K562 (cell line): Measurements from ENCODE around the gene MMP19. TPM values are rescaled to one million over a fixed set of nuclear protein-coding genes. Genes with fewer than 3 reads are reported as not detected.

Experiments used
- ATAC-seq: fragments of 200-7000 bp; cut with Tn5 transposase; 3 replicates; pipeline ENCODE4 v1.9.1; 2020; ENCODE audit warnings: moderate library complexity
- BruUV-seq: library from RNA; stranded (reverse); fragments of 400-500 nt; replicated peaks from 2 replicates; lab custom pipeline; 2021; lab: Mats Ljungman, UMichigan
- CTCF ChIA-PET: fragments of 300-600 bp; formaldehyde crosslinking; extraction: SDS; loops from one replicate; lab custom pipeline; 2021; ENCODE audit warnings: low intra/inter-chr PET ratio; lab: Yijun Ruan, JAX
- POLR2A ChIA-PET: fragments of 300-600, 350-650 bp; sonication (Branson Sonifier 250); formaldehyde crosslinking; extraction: SDS; loops from one replicate; lab custom pipeline; 2021; ENCODE audit warnings: antibody characterized with exemption, inconsistent platforms; lab: Yijun Ruan, JAX
- DNase-seq, 4 experiments: peaks; one replicate each; pipeline versions ENCODE4 v3.0.0 to v3.0.0-alpha.2; 2011 to 2018; ENCODE audit warnings: low spot score in 3 of 4, mixed read lengths in 3 of 4; ENCODE audit errors: extremely low read depth in 1 of 4
- FAIRE-seq: peaks from 2 replicates; lab custom pipeline; 2011; peaks lifted over from hg19 to GRCh38; lab: Jason Lieb, UNC
- H2AFZ ChIP-seq: 2 replicates; pipeline ENCODE4 v1.6.0; 2011; ENCODE audit warnings: low read depth, low read length, control low read depth, inconsistent platforms
- H3K27ac ChIP-seq: fragments of 200-600 bp; 3 replicates; pipeline ENCODE4 v1.8.0; 2011; ENCODE audit warnings: low read depth, mild to moderate bottlenecking, control low read depth, inconsistent platforms, low read length, moderate library complexity, mixed read lengths; ENCODE audit errors: extremely low read depth
- H3K27me3 ChIP-seq, 2 experiments: fragments of 300-600 bp in 1 of 2; 2 replicates in 1 of 2; 3 replicates in 1 of 2; pipeline versions ENCODE4 v1.6.0 to v1.8.0; 2011; ENCODE audit warnings: inconsistent platforms in 2 of 2, low read length in 2 of 2, mild to moderate bottlenecking in 1 of 2, mixed read lengths in 1 of 2, moderate library complexity in 1 of 2; ENCODE audit not compliant: control insufficient read depth in 2 of 2, insufficient read depth in 2 of 2
- H3K36me3 ChIP-seq: fragments of 300-600 bp; 3 replicates; pipeline ENCODE4 v1.8.0; 2011; ENCODE audit warnings: mild to moderate bottlenecking, low read length, inconsistent platforms; ENCODE audit not compliant: control insufficient read depth, insufficient read depth
- H3K4me1 ChIP-seq, 2 experiments: fragments of 200-600 bp in 1 of 2; replicated peaks in 1 of 2; 2 replicates in 1 of 2; 3 replicates in 1 of 2; pipeline versions ENCODE4 v1.5.1 to v1.8.0; 2011; ENCODE audit warnings: inconsistent platforms in 2 of 2, low read length in 2 of 2, mild to moderate bottlenecking in 1 of 2, mixed read lengths in 1 of 2, moderate library complexity in 1 of 2; ENCODE audit not compliant: control insufficient read depth in 2 of 2, insufficient read depth in 2 of 2
- H3K4me2 ChIP-seq: 2 replicates; pipeline ENCODE4 v1.6.1; 2011; ENCODE audit warnings: low read length, control low read depth, inconsistent platforms, mixed read lengths; ENCODE audit not compliant: insufficient read depth
- H3K4me3 ChIP-seq: fragments of 200-600 bp; sonication (generic), shearing (Covaris generic); 2 replicates; pipeline ENCODE4 v1.5.1; 2016; ENCODE audit warnings: control low read depth, inconsistent platforms
- H3K79me2 ChIP-seq: fragments of 200-600 bp; 3 replicates; pipeline ENCODE4 v1.8.0; 2011; ENCODE audit warnings: low read length, inconsistent platforms; ENCODE audit not compliant: control insufficient read depth, insufficient read depth
- H3K9ac ChIP-seq, 2 experiments: 2 replicates each; pipeline versions ENCODE4 v1.6.0 to v1.6.1; 2011; ENCODE audit warnings: low read depth in 2 of 2, low read length in 2 of 2, control low read depth in 1 of 2, inconsistent platforms in 1 of 2, mild to moderate bottlenecking in 1 of 2, mixed read lengths in 1 of 2; ENCODE audit not compliant: insufficient read depth in 1 of 2
- H3K9me1 ChIP-seq: one replicate; pipeline ENCODE4 v1.6.0; 2011; ENCODE audit warnings: inconsistent platforms, mild to moderate bottlenecking, low read length, moderate library complexity; ENCODE audit not compliant: control insufficient read depth, insufficient read depth
- H3K9me3 ChIP-seq: replicated peaks from 2 replicates; pipeline ENCODE4 v1.5.1; 2011; ENCODE audit warnings: low read depth, low read length, inconsistent platforms; ENCODE audit not compliant: control insufficient read depth, insufficient read depth
- H4K20me1 ChIP-seq: replicated peaks from 2 replicates; pipeline ENCODE4 v1.6.1; 2011; ENCODE audit warnings: low read length, inconsistent platforms, mixed read lengths; ENCODE audit not compliant: control insufficient read depth, insufficient read depth
- CHD2 ChIP-seq: IDR thresholded peaks from 2 replicates; pipeline ENCODE4 v1.6.1; 2011; ENCODE audit warnings: low read depth, low read length
- GABPB1 ChIP-seq: sonication (generic); formaldehyde crosslinking; IDR thresholded peaks from 2 replicates; pipeline ENCODE4 v1.8.0; 2022; ENCODE audit warnings: mild to moderate bottlenecking, missing genetic modification reagents
- RBM15 ChIP-seq: fragments of 200-400 bp; formaldehyde crosslinking; IDR thresholded peaks from 2 replicates; pipeline ENCODE4 v1.6.1; 2018; ENCODE audit warnings: mild to moderate bottlenecking, low read length, moderate library complexity; ENCODE audit not compliant: insufficient read depth
- REST ChIP-seq, 2 experiments: fragments of 450-650 bp; formaldehyde crosslinking in 1 of 2; IDR thresholded peaks; 2 replicates each; pipeline versions ENCODE4 v1.4.0 to v1.6.1; 2014 to 2020; ENCODE audit warnings: mild to moderate bottlenecking in 2 of 2, borderline replicate concordance in 1 of 2, low read depth in 1 of 2
- THAP12 ChIP-seq: fragments of 250-450 bp; sonication (Bioruptor Pico); IDR thresholded peaks from 2 replicates; pipeline ENCODE4 v1.9.0; 2021; ENCODE audit warnings: mild to moderate bottlenecking, inconsistent platforms
- ZNF217 ChIP-seq: sonication (generic); formaldehyde crosslinking; IDR thresholded peaks from 2 replicates; pipeline ENCODE4 v1.8.0; 2022; ENCODE audit warnings: mild to moderate bottlenecking, missing genetic modification reagents
- ZNF764 ChIP-seq: fragments of 250-450 bp; sonication (Bioruptor Pico); IDR thresholded peaks from 2 replicates; pipeline ENCODE4 v1.4.0; 2020; ENCODE audit warnings: low read depth, mild to moderate bottlenecking, moderate library complexity
- WGBS: fragments of 100-300 bp; shearing (Covaris generic); methylation state at CpG from one replicate; pipeline ENCODE4 v1.1.6; 2016; ENCODE audit warnings: low coverage, mixed read lengths; ENCODE audit not compliant: insufficient coverage; ENCODE audit errors: missing lambda C conversion rate; 5-methylcytosine and 5-hydroxymethylcytosine counted together
- in situ Hi-C: fragments of 300-500 bp; cut with MboI; formaldehyde crosslinking; loops from 4 replicates; pipeline ENCODE4 v1.15.0; 2018; ENCODE audit warnings: inconsistent platforms, mixed read lengths
- intact Hi-C: fragments of 100-400 bp; cut with micrococcal nuclease; formaldehyde crosslinking; loops from 2 replicates; pipeline ENCODE4 v1.14.2; 2022
- polyA plus RNA-seq, 8 experiments: library from polyadenylated mRNA; depleted of rRNA in 4 of 8; stranded (reverse) in 5 of 8; unstranded in 3 of 8; fragments of >200 nt; fragmentation: Nextera tagmentation in 2 of 8; fragmentation: Illumina TruSeq in 1 of 8; extraction: Ambion mirVana in 2 of 8; extraction: Trizol in 1 of 8; gene quantifications; 2 replicates each; pipeline versions ENCODE4 v1.2.1 to v1.2.3, GENCODE V29; 2011 to 2014; ENCODE audit warnings: inconsistent platforms in 1 of 8, missing spikeins in 1 of 8
- total RNA-seq, 7 experiments: library from RNA; depleted of rRNA in 6 of 7; stranded (reverse); fragments of >200 nt in 6 of 7; fragmentation: Illumina TruSeq in 2 of 7; extraction: Trizol in 2 of 7; gene quantifications; 2 replicates each; pipeline versions ENCODE4 v1.2.1 to v1.2.3, GENCODE V29; 2011 to 2021; ENCODE audit warnings: low replicate concordance in 1 of 7

MMP19 gene
- total and polyA plus RNA-seq, 9 of the 15 experiments (the other 6 are each of a cell fraction or from before 2014, with no cell fraction given): 0.14 to 1.6 (median 0.66) TPM

DNA sequence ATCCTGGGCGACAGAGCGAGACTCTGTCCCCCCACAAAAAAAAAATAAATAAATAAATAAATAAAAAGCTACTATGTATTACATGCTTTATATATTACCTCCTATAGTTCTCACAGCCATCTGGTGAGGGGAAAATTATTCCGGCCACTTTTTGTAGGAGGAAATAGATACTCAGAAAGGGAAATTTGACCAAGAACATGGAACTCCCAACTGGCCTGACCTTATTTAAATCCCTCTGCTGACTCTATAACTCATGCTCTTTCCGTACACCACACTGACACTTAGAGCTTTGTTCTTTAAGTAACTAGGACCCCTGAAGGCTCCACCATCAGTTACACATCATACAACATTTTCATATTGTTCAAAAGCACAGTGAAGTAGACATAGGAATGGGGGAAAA lies 2.2 kb upstream of the MMP19 start:
- no peak overlapping the region for H3K4me3 ChIP-seq
- intact Hi-C loops: no loop called here
- H3K27me3 ChIP-seq: no peaks in the 10 kb centered on the region
- no peaks in the 10 kb centered on the region for H3K36me3 ChIP-seq
- H3K9ac ChIP-seq: 0 out of 4 replicates have a peak overlapping the region, but pooled peaks of 1 of the 2 experiments have one; percentile 17
- DNase-seq (no peak), FAIRE-seq (no peak), ATAC-seq (no peak)
- no TSS peak for BruUV-seq
- in situ Hi-C loops: no loop called here
- H3K9me1 ChIP-seq: no peaks in the 10 kb centered on the region
- H3K27ac ChIP-seq: no peak overlapping the region
- ChIA-PET CTCF (no interaction called here), POLR2A (interaction anchor here (0.7 kb wide), 1 partner anchor 70 kb away, joined by 3 read pairs; no protein-coding TSS in a partner anchor)
- no peak overlapping the region for H3K4me2 ChIP-seq
- no peaks in the 10 kb centered on the region for H3K9me3 ChIP-seq
- peaks cover 3% of the 10 kb centered on the region; the same call in 1 of the 3 replicates for H3K79me2 ChIP-seq
- 88% methylated on average over 4 of the region's 4 CpGs for WGBS
- peaks cover 14 to 30% of the 10 kb centered on the region in 2 experiments for H3K4me1 ChIP-seq
- H4K20me1 ChIP-seq: no peaks in the 10 kb centered on the region
- H2AFZ ChIP-seq: peak overlapping the region; percentile 20; the same call in 1 of the 2 replicates
- TF ChIP-seq GABPB1 (CRISPR knock-in tag): no peak
- no peak for TF ChIP-seq REST (IDR thresholded peaks at IDR 0.05; ENCODE audit: borderline replicate concordance)
- TF ChIP-seq REST (CRISPR knock-in tag; IDR thresholded peaks at IDR 0.05; ENCODE audit: low read depth): no peak
- TF ChIP-seq CHD2: no peak
- TF ChIP-seq THAP12 (CRISPR knock-in tag): no peak
- TF ChIP-seq RBM15: no peak
- no peak for TF ChIP-seq ZNF217 (CRISPR knock-in tag)
- TF ChIP-seq ZNF764 (CRISPR knock-in tag): no peak
